Activated CD4-positive, alpha-beta T cell treated with anti-CD3 and anti-CD28 coated beads, Interleukin-2, amount 10 ng/mL, durations not matched to agents 24 days and 14 days (primary cell): Measurements from ENCODE around the gene PRKCH. TPM values are rescaled to one million over a fixed set of nuclear protein-coding genes. Genes with fewer than 3 reads are reported as not detected.
A peak's percentile ranks its signal among the peaks of the same experiment; 100 is the strongest.

ENCODE experiments used
- DNase-seq: peaks from one replicate; pipeline ENCODE4 v3.0.0; 2022
- H3K27ac Mint-ChIP-seq: one replicate; pipeline ENCODE4 v1.8.0; 2022; ENCODE audit warnings: mild to moderate bottlenecking, mixed read lengths
- H3K27me3 Mint-ChIP-seq: one replicate; pipeline ENCODE4 v1.8.0; 2022; ENCODE audit warnings: mixed read lengths
- H3K36me3 Mint-ChIP-seq: one replicate; pipeline ENCODE4 v1.8.0; 2022; ENCODE audit warnings: low read depth, mild to moderate bottlenecking, mixed read lengths
- H3K4me1 Mint-ChIP-seq: one replicate; pipeline ENCODE4 v1.8.0; 2021; ENCODE audit warnings: mixed read lengths
- H3K4me3 Mint-ChIP-seq: one replicate; pipeline ENCODE4 v1.8.0; 2022; ENCODE audit warnings: mild to moderate bottlenecking, moderate library complexity, mixed read lengths
- H3K9me3 Mint-ChIP-seq: one replicate; pipeline ENCODE4 v1.8.0; 2021; ENCODE audit warnings: mixed read lengths
- intact Hi-C: fragments of 100-400 bp; cut with micrococcal nuclease; formaldehyde crosslinking; loops from one replicate; pipeline ENCODE4 v1.15.1; 2023
- total RNA-seq: library from RNA; stranded (reverse); gene quantifications from 2 replicates; pipeline ENCODE4 v1.2.3, GENCODE V29; 2022

PRKCH gene
- total RNA-seq, 1 donor from 2014 or later = 118 TPM

- H3K4me3 Mint-ChIP-seq = no peak overlapping the region
- H3K27ac Mint-ChIP-seq = no peak overlapping the region
- H3K36me3 Mint-ChIP-seq = peaks cover 25% of the 10 kb centered on the region
- no peaks in the 10 kb centered on the region for H3K27me3 Mint-ChIP-seq
- intact Hi-C loops = no loop called here
- no peaks in the 10 kb centered on the region for H3K9me3 Mint-ChIP-seq
- DNase-seq = no peak
- H3K4me1 Mint-ChIP-seq = peaks cover 43% of the 10 kb centered on the region
Measured at GRCh38 chr14:61365667-61366212, 44.4 kb downstream of the PRKCH start.

DNA sequence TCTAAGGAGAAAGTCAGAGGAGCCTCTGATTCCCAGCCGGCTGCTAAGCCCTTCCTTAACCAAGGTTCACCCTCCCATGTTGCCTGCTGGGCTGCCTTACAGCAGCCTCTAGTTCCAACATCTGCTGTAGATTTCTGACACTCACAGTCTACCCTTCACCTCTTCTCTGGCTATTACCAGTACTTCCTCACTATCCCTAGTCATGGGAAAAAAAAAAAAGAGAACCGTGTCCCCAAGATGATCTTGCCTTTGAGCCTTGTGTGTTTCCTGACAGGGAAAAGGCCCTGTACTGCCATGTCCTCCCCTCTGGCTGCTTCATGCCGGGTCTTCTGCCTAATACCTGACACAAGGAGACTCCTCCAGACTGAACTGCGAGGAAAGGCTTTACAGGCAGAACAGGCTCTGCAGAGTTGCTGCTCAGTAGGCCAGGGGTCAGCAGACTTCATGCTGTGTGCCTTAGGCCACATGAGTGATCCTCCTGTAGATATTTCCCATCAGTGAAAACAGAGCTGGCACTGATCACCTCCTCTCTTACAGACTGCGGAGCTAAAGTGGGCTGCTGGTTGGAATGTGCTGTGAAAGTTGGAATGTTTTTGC is 46.8 kb downstream of the PRKCH start:
- intact Hi-C loops = no loop called here
- no peak for DNase-seq
- Mint-ChIP-seq H3K36me3 (peaks cover 39% of the 10 kb centered on the region), H3K27me3 (no peaks in the 10 kb centered on the region), H3K27ac (peak overlapping the region; percentile 79), H3K4me1 (peaks cover 48% of the 10 kb centered on the region), H3K4me3 (peak overlapping the region; percentile 4), H3K9me3 (peaks cover 7% of the 10 kb centered on the region)

- Mint-ChIP-seq H3K27me3 (no peaks in the 10 kb centered on the region), H3K36me3 (peaks cover 46% of the 10 kb centered on the region), H3K4me1 (peaks cover 48% of the 10 kb centered on the region), H3K4me3 (peak overlapping the region; percentile 28), H3K27ac (peak overlapping the region; percentile 64), H3K9me3 (peaks cover 10% of the 10 kb centered on the region)
- DNase-seq = no peak
- intact Hi-C loops = no loop called here
Measured at GRCh38 chr14:61368781-61369453, 47.5 kb downstream of the PRKCH start.

DNA sequence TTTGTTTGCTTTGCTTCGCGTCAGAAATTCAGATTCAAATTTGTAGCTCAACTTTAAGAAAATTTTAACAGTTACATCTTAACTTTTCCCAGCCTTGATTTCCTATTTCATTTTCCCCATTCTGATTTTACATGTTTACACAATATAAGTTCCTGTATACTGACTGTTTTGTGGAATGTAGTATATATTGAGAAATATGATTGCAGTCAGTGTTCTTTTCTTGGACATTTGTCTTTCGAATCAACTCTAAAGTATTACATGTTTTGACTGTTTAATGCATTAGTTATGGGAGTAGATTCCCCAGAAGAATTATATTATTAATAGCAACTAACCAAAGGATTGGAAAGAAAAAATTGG is 48.1 kb downstream of the PRKCH start:
- peaks cover 51% of the 10 kb centered on the region for H3K36me3 Mint-ChIP-seq

DNA sequence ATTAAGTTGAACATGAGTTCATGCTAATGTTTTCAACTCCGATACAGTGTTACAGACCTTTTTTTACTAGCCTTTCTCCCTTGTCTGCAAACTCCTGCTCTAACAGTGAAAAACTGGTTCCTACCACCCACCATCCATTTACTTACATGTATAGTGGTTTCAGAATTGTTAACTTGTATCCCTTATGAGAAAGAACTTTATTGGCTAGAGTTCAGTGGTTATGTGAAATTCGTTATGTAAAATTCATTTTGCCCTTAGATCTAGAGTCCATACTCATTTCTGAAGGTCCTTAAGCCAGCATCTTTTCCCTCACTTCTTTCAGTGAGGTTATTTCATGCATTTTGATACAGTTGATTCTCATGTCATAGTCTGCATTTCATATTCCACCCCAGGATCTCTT is 51.0 kb downstream of the PRKCH start:
- intact Hi-C loops = loop anchor here (1.0 to 2.0 kb wide), 2 partner anchors 16 to 22 kb away; no protein-coding TSS in a partner anchor
- peaks cover 60% of the 10 kb centered on the region for H3K4me1 Mint-ChIP-seq
- no peak for DNase-seq
- H3K27ac Mint-ChIP-seq = peak overlapping the region; percentile 76
- H3K4me3 Mint-ChIP-seq = no peak overlapping the region
- no peaks in the 10 kb centered on the region for H3K27me3 Mint-ChIP-seq
- H3K36me3 Mint-ChIP-seq = peaks cover 74% of the 10 kb centered on the region
- peaks cover 28% of the 10 kb centered on the region for H3K9me3 Mint-ChIP-seq

More for the DNA sequence above, 48.1 kb downstream of the PRKCH start:
- H3K9me3 Mint-ChIP-seq = peaks cover 12% of the 10 kb centered on the region
- H3K27ac Mint-ChIP-seq = peak overlapping the region; percentile 64
- no peak for DNase-seq
- H3K27me3 Mint-ChIP-seq = no peaks in the 10 kb centered on the region
- peak overlapping the region; percentile 28 for H3K4me3 Mint-ChIP-seq
- peaks cover 48% of the 10 kb centered on the region for H3K4me1 Mint-ChIP-seq
- intact Hi-C loops = no loop called here

GRCh38 chr14:61372842-61373555 is 51.6 kb downstream of the PRKCH start:
- intact Hi-C loops = loop anchor here (1.0 to 2.0 kb wide), 2 partner anchors 16 to 23 kb away; no protein-coding TSS in a partner anchor
- H3K27me3 Mint-ChIP-seq = no peaks in the 10 kb centered on the region
- peak overlapping the region; percentile 76 for H3K27ac Mint-ChIP-seq
- peaks cover 77% of the 10 kb centered on the region for H3K36me3 Mint-ChIP-seq
- DNase-seq = no peak
- peaks cover 28% of the 10 kb centered on the region for H3K9me3 Mint-ChIP-seq
- H3K4me1 Mint-ChIP-seq = peaks cover 61% of the 10 kb centered on the region
- H3K4me3 Mint-ChIP-seq = no peak overlapping the region

DNA sequence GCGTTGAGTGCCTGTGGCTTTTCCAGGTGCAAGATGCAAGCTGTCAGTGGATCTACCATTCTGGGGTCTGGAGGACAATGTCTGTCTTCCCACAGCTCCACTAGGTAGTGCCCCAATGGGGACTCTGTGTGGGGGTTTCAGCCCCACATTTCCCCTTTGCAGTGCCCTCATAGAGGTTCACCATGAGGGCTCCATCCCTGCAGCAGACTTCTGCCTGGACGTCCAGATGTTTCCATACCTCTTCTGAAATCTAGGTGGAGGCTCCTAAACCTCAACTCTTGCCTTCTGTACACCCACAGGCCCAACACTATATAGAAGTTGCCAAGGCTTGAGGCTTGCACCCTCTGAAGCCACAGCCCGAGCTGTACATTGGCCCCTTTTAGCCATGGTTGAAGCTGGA is 52.9 kb downstream of the PRKCH start:
- peaks cover 34% of the 10 kb centered on the region for H3K9me3 Mint-ChIP-seq
- intact Hi-C loops = no loop called here
- no peak overlapping the region for H3K4me3 Mint-ChIP-seq
- H3K36me3 Mint-ChIP-seq = peaks cover 81% of the 10 kb centered on the region
- H3K27ac Mint-ChIP-seq = no peak overlapping the region
- no peak for DNase-seq
- H3K4me1 Mint-ChIP-seq = peaks cover 60% of the 10 kb centered on the region
- H3K27me3 Mint-ChIP-seq = no peaks in the 10 kb centered on the region

GRCh38 chr14:61375218-61375617 is 53.8 kb downstream of the PRKCH start:
- Mint-ChIP-seq H3K4me1 (peaks cover 64% of the 10 kb centered on the region), H3K27me3 (no peaks in the 10 kb centered on the region), H3K27ac (peak overlapping the region; percentile 27), H3K36me3 (peaks cover 84% of the 10 kb centered on the region), H3K9me3 (peaks cover 34% of the 10 kb centered on the region), H3K4me3 (peak overlapping the region; percentile 5)
- no peak for DNase-seq
- intact Hi-C loops = no loop called here

- Mint-ChIP-seq H3K9me3 (peaks cover 34% of the 10 kb centered on the region), H3K27ac (peak overlapping the region; percentile 3), H3K27me3 (no peaks in the 10 kb centered on the region), H3K4me1 (peaks cover 68% of the 10 kb centered on the region), H3K4me3 (no peak overlapping the region), H3K36me3 (peaks cover 87% of the 10 kb centered on the region)
- DNase-seq = no peak
- intact Hi-C loops = no loop called here
Measured at GRCh38 chr14:61376314-61376713, 54.9 kb downstream of the PRKCH start.

GRCh38 chr14:61377749-61378148 is 56.4 kb downstream of the PRKCH start:
- peaks cover 69% of the 10 kb centered on the region for H3K4me1 Mint-ChIP-seq
- H3K27ac Mint-ChIP-seq = peak overlapping the region; percentile 7
- no peaks in the 10 kb centered on the region for H3K27me3 Mint-ChIP-seq

GRCh38 chr14:61379639-61380184 is 58.3 kb downstream of the PRKCH start:
- Mint-ChIP-seq H3K4me3 (peak overlapping the region; percentile 11), H3K4me1 (peaks cover 67% of the 10 kb centered on the region), H3K36me3 (peaks cover 59% of the 10 kb centered on the region), H3K27me3 (no peaks in the 10 kb centered on the region), H3K27ac (peak overlapping the region; percentile 6), H3K9me3 (peaks cover 21% of the 10 kb centered on the region)
- no peak for DNase-seq
- intact Hi-C loops = no loop called here

More at GRCh38 chr14:61377749-61378148, 56.4 kb downstream of the PRKCH start:
- intact Hi-C loops = no loop called here
- H3K36me3 Mint-ChIP-seq = peaks cover 79% of the 10 kb centered on the region
- DNase-seq = no peak
- H3K9me3 Mint-ChIP-seq = peaks cover 30% of the 10 kb centered on the region
- no peak overlapping the region for H3K4me3 Mint-ChIP-seq

DNA sequence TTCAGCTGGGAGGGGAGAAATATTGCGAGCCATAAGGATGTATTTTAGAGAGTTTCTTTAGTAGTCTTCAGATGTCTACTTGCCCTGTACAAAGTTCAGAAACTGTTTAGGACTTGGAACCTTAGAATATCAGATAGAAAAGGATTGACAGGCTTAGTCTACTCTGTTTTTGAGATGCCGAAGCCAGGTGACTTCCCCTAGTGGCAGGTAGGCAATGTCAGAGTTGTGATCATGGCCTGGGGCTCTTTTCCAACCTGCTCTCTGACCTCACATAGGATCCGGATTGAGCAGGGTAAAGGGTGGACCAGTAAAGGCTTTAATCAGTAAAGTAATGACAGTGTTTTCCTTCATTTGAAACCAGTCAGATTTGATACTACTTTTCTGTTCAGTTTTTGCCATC is 59.6 kb downstream of the PRKCH start:
- Mint-ChIP-seq H3K4me1 (peaks cover 60% of the 10 kb centered on the region), H3K9me3 (peaks cover 12% of the 10 kb centered on the region), H3K27ac (peak overlapping the region; percentile 2), H3K36me3 (peaks cover 48% of the 10 kb centered on the region), H3K4me3 (no peak overlapping the region), H3K27me3 (no peaks in the 10 kb centered on the region)
- no peak for DNase-seq
- intact Hi-C loops = no loop called here

GRCh38 chr14:61381553-61381952 is 60.2 kb downstream of the PRKCH start:
- Mint-ChIP-seq H3K4me1 (peaks cover 54% of the 10 kb centered on the region), H3K4me3 (no peak overlapping the region)
- intact Hi-C loops = no loop called here

More at GRCh38 chr14:61381553-61381952, 60.2 kb downstream of the PRKCH start:
- no peak for DNase-seq
- Mint-ChIP-seq H3K9me3 (peaks cover 6% of the 10 kb centered on the region), H3K36me3 (peaks cover 42% of the 10 kb centered on the region), H3K27ac (no peak overlapping the region), H3K27me3 (no peaks in the 10 kb centered on the region)
